Natural killer cell (primary cell): Measurements from ENCODE around the gene WARS2. TPM values are rescaled to one million over a fixed set of nuclear protein-coding genes. Genes with fewer than 3 reads are reported as not detected.

Experiments used
- ATAC-seq, 3 donors: fragments of 150-1000 bp in 2 of 3; fragments of 200-7000 bp in 1 of 3; cut with Tn5 transposase; 1 replicate in 1 of 3; 2 replicates in 2 of 3; pipeline ENCODE4 v1.10.0; 2021; ENCODE audit warnings: mild to moderate bottlenecking in 2 of 3, moderate library complexity in 2 of 3
- DNase-seq, 2 donors: peaks; one replicate each; pipeline versions ENCODE4 v3.0.0 to v3.0.0-alpha.2; 2013 to 2021; ENCODE audit warnings: mixed read lengths in 1 of 2
- H3K27ac ChIP-seq: one replicate; pipeline ENCODE4 v1.5.1; 2013; ENCODE audit warnings: mild to moderate bottlenecking, low read length
- H3K27me3 ChIP-seq: one replicate; pipeline ENCODE4 v1.6.1; 2013; ENCODE audit warnings: low read length; ENCODE audit not compliant: control insufficient read depth, insufficient read depth
- H3K36me3 ChIP-seq: one replicate; pipeline ENCODE4 v1.6.1; 2013; ENCODE audit warnings: low read length; ENCODE audit not compliant: control insufficient read depth, insufficient read depth
- H3K4me1 ChIP-seq: one replicate; pipeline ENCODE4 v1.6.1; 2013; ENCODE audit warnings: low read length; ENCODE audit not compliant: control insufficient read depth, insufficient read depth
- H3K4me3 ChIP-seq: one replicate; pipeline ENCODE4 v1.5.1; 2013; ENCODE audit warnings: low read length
- H3K9me3 ChIP-seq: one replicate; pipeline ENCODE4 v1.6.1; 2013; ENCODE audit warnings: low read length; ENCODE audit not compliant: control insufficient read depth, insufficient read depth
- H3K27ac Mint-ChIP-seq, 2 donors: one replicate each; pipeline ENCODE4 v1.8.0; 2022; ENCODE audit warnings: mild to moderate bottlenecking in 2 of 2, mixed read lengths in 2 of 2, moderate library complexity in 1 of 2
- H3K27me3 Mint-ChIP-seq, 2 donors: one replicate each; pipeline ENCODE4 v1.8.0; 2022; ENCODE audit warnings: low read depth in 2 of 2, mixed read lengths in 2 of 2
- H3K36me3 Mint-ChIP-seq: one replicate; pipeline ENCODE4 v1.8.0; 2022; ENCODE audit warnings: mixed read lengths
- H3K4me1 Mint-ChIP-seq, 2 donors: one replicate each; pipeline ENCODE4 v1.8.0; 2022; ENCODE audit warnings: mixed read lengths in 2 of 2
- H3K4me3 Mint-ChIP-seq: one replicate; pipeline ENCODE4 v1.8.0; 2022; ENCODE audit warnings: mild to moderate bottlenecking, moderate library complexity, mixed read lengths
- H3K9me3 Mint-ChIP-seq, 2 donors: one replicate each; pipeline ENCODE4 v1.8.0; 2022; ENCODE audit warnings: mixed read lengths in 2 of 2
- CTCF ChIP-seq: fragments of 200-600 bp; IDR thresholded peaks from one replicate; pipeline ENCODE4 v1.8.0; 2022; ENCODE audit warnings: antibody characterized with exemption
- WGBS: methylation state at CpG from one replicate; pipeline ENCODE4 v1.1.7; 2013; ENCODE audit warnings: missing lambda C conversion rate; ENCODE audit not compliant: insufficient coverage; 5-methylcytosine and 5-hydroxymethylcytosine counted together
- intact Hi-C: fragments of 100-400 bp; cut with micrococcal nuclease; formaldehyde crosslinking; loops from one replicate; pipeline ENCODE4 v1.14.2; 2022
- total RNA-seq, 4 donors: library from RNA; stranded (reverse); fragments of 120-200 nt in 1 of 4; gene quantifications; one replicate each; pipeline versions ENCODE4 v1.2.3 to v1.2.4, GENCODE V29; 2013 to 2022

Gene WARS2
- total RNA-seq, 3 donors from 2014 or later (not counting 1 experiment from before 2014, with no cell fraction given), result 24.3 to 46.3 (median 41.0) TPM

GRCh38 chr1:119061700-119062099 lies 78.8 kb downstream of the WARS2 start:
- no peak overlapping the region for H3K27ac Mint-ChIP-seq
- no peaks in the 10 kb centered on the region for H3K9me3 ChIP-seq
- H3K4me3 ChIP-seq, result no peak overlapping the region
- H3K4me1 ChIP-seq, result no peaks in the 10 kb centered on the region
- H3K27me3 Mint-ChIP-seq, result no peaks in the 10 kb centered on the region
- H3K36me3 ChIP-seq, result no peaks in the 10 kb centered on the region
- H3K27ac ChIP-seq, result no peak overlapping the region
- H3K36me3 Mint-ChIP-seq, result no peaks in the 10 kb centered on the region
- no peak for TF ChIP-seq CTCF
- peaks cover 0 to 2% of the 10 kb centered on the region in 2 donors for H3K9me3 Mint-ChIP-seq
- no peak for DNase-seq
- no peaks in the 10 kb centered on the region for H3K27me3 ChIP-seq
- no peaks in the 10 kb centered on the region for H3K4me1 Mint-ChIP-seq
- no peak for ATAC-seq
- intact Hi-C loops, result no loop called here
- no peak overlapping the region for H3K4me3 Mint-ChIP-seq

GRCh38 chr1:119055568-119055967 lies 84.9 kb downstream of the WARS2 start:
- no peaks in the 10 kb centered on the region for H3K36me3 Mint-ChIP-seq
- ATAC-seq (no peak), DNase-seq (no peak)
- H3K36me3 ChIP-seq, result no peaks in the 10 kb centered on the region
- H3K9me3 Mint-ChIP-seq, result peaks cover 0 to 3% of the 10 kb centered on the region in 2 donors
- H3K4me1 Mint-ChIP-seq, result no peaks in the 10 kb centered on the region
- intact Hi-C loops, result no loop called here
- no peak overlapping the region for H3K27ac Mint-ChIP-seq
- no peak overlapping the region for H3K4me3 Mint-ChIP-seq
- no peaks in the 10 kb centered on the region for H3K27me3 Mint-ChIP-seq
- H3K4me1 ChIP-seq, result no peaks in the 10 kb centered on the region
- H3K4me3 ChIP-seq, result no peak overlapping the region
- H3K27me3 ChIP-seq, result no peaks in the 10 kb centered on the region
- WGBS, result 100% methylated on average over 1 of the region's 2 CpGs
- no peak for TF ChIP-seq CTCF
- H3K9me3 ChIP-seq, result no peaks in the 10 kb centered on the region
- no peak overlapping the region for H3K27ac ChIP-seq

GRCh38 chr1:119053917-119054316 lies 86.5 kb downstream of the WARS2 start:
- no peak overlapping the region for H3K27ac ChIP-seq
- Mint-ChIP-seq H3K27ac (no peak overlapping the region), H3K36me3 (no peaks in the 10 kb centered on the region), H3K27me3 (no peaks in the 10 kb centered on the region), H3K4me3 (no peak overlapping the region), H3K9me3 (peaks cover 0 to 3% of the 10 kb centered on the region in 2 donors), H3K4me1 (no peaks in the 10 kb centered on the region)
- H3K9me3 ChIP-seq, result no peaks in the 10 kb centered on the region
- no CpG with 5 or more reads among the region's 1 CpG for WGBS
- H3K36me3 ChIP-seq, result no peaks in the 10 kb centered on the region
- H3K4me1 ChIP-seq, result no peaks in the 10 kb centered on the region
- ATAC-seq, result no peak
- no peak for DNase-seq
- no peak for TF ChIP-seq CTCF
- no peaks in the 10 kb centered on the region for H3K27me3 ChIP-seq
- intact Hi-C loops, result no loop called here
- H3K4me3 ChIP-seq, result no peak overlapping the region

GRCh38 chr1:119052267-119052666 lies 88.2 kb downstream of the WARS2 start:
- Histone ChIP-seq H3K36me3 (no peaks in the 10 kb centered on the region), H3K27ac (no peak overlapping the region), H3K4me3 (no peak overlapping the region), H3K9me3 (no peaks in the 10 kb centered on the region), H3K27me3 (no peaks in the 10 kb centered on the region), H3K4me1 (no peaks in the 10 kb centered on the region)
- Mint-ChIP-seq H3K9me3 (peaks cover 0 to 3% of the 10 kb centered on the region in 2 donors), H3K4me3 (no peak overlapping the region), H3K4me1 (peaks cover 0 to 5% of the 10 kb centered on the region in 2 donors), H3K27ac (no peak overlapping the region), H3K36me3 (no peaks in the 10 kb centered on the region), H3K27me3 (no peaks in the 10 kb centered on the region)
- intact Hi-C loops, result no loop called here
- DNase-seq, result no peak
- no peak for TF ChIP-seq CTCF
- no peak for ATAC-seq
